HG03442 (cell line): ENCODE data around the gene KIAA1549.
"Not testable (repeated sequence)": the region's sequence is repeated elsewhere in the genome, so short reads cannot be mapped to it uniquely, and the experiment has no call there.

ENCODE experiments used
- ATAC-seq: cut with Tn5 transposase; IDR thresholded peaks from one replicate; pipeline ENCODE4 v1.9.1; 2021; ENCODE audit warnings: mild to moderate bottlenecking, moderate library complexity; ENCODE audit not compliant: unreplicated experiment

KIAA1549 gene

DNA sequence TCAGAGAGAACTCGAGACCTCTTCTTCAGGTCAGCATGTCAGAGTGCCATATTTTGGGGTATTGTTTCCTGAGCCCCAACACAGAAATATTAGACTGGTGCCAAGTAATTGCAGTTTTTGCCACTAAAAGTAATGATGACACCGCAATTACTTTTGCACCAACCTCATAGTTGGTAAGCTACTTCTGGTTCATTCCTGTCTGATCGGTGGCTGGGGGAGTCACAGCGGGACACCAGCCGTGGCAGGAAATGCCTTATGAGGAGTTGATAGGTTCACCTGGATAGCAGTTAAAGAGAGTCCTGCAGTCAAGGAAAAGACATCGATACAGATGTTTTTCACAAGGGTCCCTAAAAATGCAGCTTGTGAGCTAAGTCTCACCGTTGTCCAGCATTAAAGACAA lies 159.3 kb downstream of the KIAA1549 start:
- ATAC-seq = no peak

DNA sequence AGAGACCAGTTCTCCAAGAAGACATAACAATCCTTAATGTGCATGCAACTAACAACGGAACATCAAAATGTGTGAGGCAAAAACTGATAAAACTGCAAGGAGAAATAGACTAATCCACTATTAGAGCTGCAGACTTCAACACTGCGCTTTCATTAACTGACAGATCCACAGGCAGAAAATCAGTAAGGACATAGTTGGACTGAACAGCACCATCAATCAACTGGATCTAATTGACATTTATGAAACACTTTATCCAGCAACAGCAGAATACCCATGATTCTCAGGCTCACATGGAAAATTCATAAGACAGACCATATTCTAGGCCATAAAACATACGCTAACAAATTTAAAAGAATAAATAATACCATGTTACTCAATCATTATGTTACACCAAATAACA lies 161.6 kb downstream of the KIAA1549 start:
- ATAC-seq = no peak

DNA sequence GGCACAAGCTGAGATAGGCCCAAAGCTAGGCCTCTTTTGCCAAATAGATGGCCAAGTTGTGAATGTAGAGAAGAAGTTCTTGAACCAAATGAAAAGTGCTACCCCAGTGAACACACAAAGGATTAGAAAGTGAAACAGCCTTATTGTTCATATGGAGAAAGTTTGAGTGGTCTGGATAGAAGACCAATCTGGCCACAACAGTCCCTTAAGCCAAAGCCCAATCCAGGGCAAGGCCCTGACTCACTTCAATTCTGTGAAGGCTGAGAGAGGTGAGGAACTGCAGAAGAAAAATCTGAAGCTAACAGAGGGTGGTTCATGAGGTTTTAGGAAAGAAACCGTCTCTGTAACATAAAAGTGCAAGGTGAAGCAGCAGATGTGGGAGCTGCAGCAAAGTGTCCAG lies 164.5 kb downstream of the KIAA1549 start:
- ATAC-seq = no peak

GRCh38 chr7:138814816-138815332 lies 166.3 kb downstream of the KIAA1549 start:
- no peak for ATAC-seq

DNA sequence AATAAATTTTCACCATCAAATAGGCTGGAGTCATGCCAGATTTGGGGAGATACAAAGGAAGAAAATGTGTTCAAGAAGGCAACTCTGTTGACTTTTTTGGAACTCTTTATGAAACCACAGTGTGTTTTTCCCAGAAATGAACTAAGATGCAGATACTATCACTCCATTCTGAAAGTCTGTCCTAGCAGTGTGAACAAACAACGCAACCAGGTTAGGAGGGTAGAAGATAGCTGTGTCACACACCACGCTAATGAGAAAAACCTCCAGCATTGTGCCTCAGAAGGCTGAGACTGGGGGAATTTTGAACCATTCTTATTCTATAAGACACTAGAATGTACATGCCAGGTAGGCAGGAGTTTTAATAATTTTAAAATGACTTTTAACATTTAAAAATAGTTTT lies 167.2 kb downstream of the KIAA1549 start:
- no peak for ATAC-seq

DNA sequence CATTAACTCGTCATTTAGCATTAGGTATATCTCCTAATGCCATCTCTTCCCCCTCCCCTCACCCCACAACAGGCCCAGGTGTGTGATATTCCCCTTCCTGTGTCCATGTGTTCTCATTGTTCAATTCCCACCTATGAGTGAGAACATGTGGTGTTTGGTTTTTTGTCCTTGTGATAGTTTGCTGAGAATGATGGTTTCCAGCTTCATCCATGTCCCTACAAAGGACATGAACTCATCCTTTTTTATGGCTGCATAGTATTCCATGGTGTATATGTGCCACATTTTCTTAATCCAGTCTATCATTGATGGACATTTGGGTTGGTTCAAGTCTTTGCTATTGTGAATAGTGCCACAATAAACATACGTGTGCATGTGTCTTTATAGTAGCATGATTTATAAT lies 169.9 kb downstream of the KIAA1549 start:
- ATAC-seq = not testable (repeated sequence)

DNA sequence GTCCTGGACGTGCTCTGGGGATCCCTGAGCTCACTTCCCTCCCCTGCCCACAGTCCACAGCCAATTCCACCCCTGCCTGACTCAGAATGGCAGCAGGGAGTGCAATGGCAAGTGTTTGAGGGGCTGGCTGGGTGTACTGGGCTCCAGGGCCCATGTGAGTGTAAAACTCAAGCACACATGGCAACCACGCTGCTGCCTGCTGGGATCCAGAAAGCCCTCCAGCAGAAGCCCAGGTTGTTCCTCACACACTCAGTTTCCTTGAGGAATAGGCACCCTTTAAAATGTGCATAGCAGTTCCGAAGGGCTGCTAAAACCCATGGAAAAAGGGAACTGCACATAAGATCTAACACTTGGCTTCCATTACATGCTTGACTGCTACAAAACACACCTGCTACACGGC lies 171.8 kb downstream of the KIAA1549 start:
- no peak for ATAC-seq

- no peak for ATAC-seq
Measured at GRCh38 chr7:138804618-138805017, 176.6 kb downstream of the KIAA1549 start.

DNA sequence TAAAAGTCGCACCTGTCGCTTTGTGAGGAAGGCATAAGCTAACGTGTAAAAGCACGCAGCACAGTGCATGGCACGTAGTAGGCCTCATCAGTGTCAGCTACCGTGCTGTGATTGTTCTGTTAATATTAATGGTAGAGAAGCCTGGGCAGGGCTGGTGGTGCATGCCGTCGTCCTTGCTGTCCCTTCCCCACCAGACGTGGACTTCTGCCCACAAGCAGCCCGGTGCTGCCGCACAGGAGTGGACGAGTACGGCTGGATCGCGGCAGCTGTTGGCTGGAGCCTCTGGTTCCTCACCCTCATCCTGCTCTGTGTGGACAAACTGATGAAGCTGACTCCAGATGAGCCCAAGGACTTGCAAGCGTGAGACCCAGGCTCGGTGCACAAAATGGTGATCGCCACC lies 178.5 kb downstream of the KIAA1549 start:
- ATAC-seq = no peak

DNA sequence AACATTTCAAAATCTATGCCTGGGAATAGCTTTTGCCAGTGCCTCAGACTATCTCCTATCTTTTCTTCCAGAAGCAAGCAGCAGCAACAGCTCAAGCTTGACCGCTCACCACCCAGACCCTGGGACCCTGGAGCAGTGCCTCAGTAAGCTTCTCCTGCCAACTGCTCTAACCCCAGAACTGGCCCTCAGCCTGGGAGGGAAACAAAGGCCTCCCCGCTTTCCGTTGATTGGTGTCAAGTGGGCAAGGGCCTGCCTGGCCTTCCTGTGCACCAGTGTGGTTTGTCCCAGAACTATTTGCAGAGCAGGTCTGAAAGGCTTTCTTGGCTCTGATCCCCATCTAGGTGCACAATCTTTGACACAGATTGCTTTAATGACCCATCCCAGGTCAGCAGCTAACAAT lies 179.9 kb downstream of the KIAA1549 start:
- no peak for ATAC-seq

- ATAC-seq = no peak
Measured at GRCh38 chr7:138799336-138800000, 181.7 kb downstream of the KIAA1549 start.

DNA sequence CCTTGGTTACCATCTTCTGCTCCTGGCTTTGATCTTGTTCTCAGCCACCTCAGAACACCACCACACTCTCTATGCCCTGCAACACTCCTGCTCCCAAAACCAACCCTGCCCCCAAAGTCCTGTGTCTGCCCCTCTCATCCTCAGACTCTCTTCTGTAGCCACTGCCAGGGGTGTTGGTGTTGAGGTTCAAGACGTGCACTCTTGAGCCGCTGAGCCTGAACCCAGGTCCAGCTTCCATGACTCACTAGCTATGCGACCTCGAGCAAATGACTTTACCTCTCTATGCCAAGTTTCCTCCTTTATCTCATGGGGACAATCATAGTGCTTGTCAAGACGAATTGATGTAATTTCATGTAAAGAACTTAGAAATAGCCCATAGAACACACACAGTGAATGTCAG lies 182.4 kb downstream of the KIAA1549 start:
- ATAC-seq = no peak

DNA sequence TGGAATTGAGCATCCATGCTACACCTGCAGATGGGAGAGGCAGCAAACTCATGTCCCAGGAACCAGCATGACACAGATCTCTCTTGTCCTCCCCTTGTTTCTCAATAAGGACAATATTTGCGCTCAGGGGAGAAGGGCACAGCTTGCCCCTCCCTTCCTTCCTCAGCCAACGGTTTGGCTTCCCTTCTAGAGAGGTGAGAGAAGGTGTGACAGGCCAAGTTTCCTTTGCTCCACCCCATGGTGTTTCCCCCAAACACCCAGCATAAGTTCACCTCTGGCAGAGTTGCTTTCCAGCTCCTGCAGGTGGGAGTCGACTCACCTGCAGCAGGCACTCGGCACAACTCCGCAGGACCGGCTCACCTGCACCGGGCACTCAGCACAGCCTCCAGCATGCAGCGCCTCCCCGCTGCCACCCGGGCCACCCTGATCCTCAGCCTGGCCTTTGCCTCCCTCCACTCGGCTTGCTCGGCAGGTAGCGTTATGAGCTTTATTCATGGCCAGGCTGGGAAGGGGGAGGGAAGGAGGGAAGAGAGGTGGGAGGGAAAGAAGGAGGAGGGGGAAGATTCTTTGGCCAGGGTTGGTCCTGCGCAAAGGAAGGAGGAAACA lies 183.4 kb downstream of the KIAA1549 start, which contains the start of the genes ATP6V0A4 and TMEM213:
Gene ATP6V0A4, minus strand, starts transcription at position 482 of the 606 bp plus-strand sequence. CDS start 26,949 bp downstream, outside the sequence.
Gene TMEM213, plus strand, starts transcription at position 280 of the 606 bp plus-strand sequence. Its CDS starts 111 bp downstream, at position 391.
- no peak for ATAC-seq

DNA sequence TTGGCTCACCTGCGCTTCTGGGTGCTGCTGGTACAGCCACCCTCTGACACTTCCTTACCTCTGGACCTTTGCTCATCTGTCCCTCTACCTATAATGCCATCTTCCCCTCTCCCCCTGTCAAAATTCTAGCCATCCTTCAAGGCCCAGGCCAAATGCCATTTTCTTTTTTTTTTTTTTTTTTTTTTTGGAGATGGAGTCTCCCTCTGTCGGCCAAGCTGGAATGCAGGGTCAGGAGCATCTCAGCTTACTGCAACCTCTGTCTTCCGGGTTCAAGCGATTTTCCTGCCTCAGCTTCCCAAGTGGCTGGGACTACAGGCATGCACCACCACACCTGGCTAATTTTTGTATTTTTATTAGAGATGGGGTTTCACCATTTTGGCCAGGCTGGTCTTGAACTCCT lies 184.1 kb downstream of the KIAA1549 start:
- ATAC-seq = not testable (repeated sequence)

DNA sequence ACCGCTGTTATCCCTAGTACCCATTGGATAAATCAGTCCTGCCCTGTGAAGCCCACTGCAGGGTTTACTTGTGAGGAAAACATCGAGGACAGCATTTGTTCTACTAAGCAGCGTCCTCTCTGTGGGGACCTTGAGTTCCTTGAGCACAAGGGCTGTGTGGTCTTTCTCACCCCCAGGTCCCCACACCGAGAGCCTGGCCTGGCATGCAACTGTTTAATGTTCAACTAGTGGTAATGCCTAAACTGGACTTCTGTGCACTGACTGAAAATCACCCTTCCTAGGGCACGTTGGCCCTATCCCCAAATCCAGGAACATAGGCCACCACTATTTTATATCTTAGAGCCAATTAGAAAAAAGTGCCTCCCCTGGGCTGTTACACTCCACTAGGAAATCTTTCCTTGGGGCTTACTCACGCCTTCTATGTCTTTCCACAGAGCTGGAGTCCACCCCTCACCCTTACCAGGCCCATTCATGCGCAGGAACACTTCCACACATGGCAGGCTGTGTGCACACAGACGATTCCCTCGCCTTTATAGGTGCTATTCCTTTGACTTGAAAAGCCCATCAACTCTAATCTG lies 185.1 kb downstream of the KIAA1549 start:
- ATAC-seq = no peak

DNA sequence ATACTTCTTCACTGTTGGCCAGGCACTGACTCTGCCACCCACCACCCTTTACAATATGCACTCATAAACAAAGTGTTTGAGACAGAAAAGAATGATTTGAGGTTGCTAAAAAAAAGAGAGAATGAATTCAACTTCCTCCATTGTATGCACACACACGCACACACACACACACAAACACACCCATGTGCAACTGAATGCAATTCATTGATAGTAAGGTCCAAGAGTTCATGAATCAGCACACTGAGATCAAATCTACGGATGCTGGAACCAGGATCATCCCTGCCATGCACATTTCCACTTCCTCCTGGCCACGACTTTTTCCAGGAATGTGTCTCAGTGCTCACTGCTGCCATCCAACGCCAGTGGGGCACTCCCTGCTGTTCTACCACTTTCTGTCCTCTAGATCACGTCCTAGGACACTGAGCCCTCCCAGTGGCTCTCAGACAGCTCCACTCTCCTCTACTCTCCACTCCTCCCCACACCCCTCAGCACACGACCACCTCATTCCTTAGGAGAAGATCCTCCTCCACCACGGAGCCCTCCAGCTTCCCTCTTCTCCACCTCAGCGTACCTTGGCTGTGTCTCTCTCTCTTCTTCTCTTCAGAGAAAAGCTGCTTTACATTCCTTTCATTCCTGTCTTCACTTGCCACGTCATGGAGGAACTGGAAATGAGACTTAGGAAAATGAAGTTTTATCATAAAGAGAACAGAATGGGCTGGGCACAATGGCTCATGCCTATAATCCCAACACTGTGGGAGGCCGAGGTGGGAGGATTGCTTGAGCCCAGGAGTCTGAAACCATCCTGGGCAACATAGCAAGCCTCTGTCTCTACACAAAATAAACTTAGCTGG lies 195.4 kb downstream of the KIAA1549 start:
- ATAC-seq = no peak

GRCh38 chr7:138784692-138785091 lies 196.5 kb downstream of the KIAA1549 start:
- no peak for ATAC-seq
